K562 (cell line): ENCODE measurements around the gene ZNF296. TPM values are rescaled to one million over a fixed set of nuclear protein-coding genes. Genes with fewer than 3 reads are reported as not detected.

Experiments
- CREBBP ChIP-seq: IDR thresholded peaks from one replicate; pipeline ENCODE4 v1.6.1; 2012; ENCODE audit warnings: low read depth, mild to moderate bottlenecking, control low read depth, inconsistent platforms, low read length
- CXXC5 ChIP-seq: fragments of 250-450 bp; sonication (Bioruptor Pico); IDR thresholded peaks from 2 replicates; pipeline ENCODE4 v1.8.0; 2022; ENCODE audit warnings: inconsistent platforms, mild to moderate bottlenecking, moderate library complexity
- EGR1 ChIP-seq: fragments of 450-650 bp; conservative IDR thresholded peaks from 2 replicates; pipeline ENCODE4 v1.6.1; 2017; ENCODE audit warnings: mild to moderate bottlenecking
- EZH2 ChIP-seq: IDR thresholded peaks from 2 replicates; pipeline ENCODE4 v1.6.1; 2012; ENCODE audit warnings: low read depth, mild to moderate bottlenecking, inconsistent platforms, low read length, borderline replicate concordance
- FOXJ3 ChIP-seq: sonication (generic); formaldehyde crosslinking; IDR thresholded peaks from 2 replicates; pipeline ENCODE4 v1.4.0; 2020; ENCODE audit warnings: mild to moderate bottlenecking, missing genetic modification reagents
- FOXP1 ChIP-seq: sonication (generic); formaldehyde crosslinking; IDR thresholded peaks from 2 replicates; pipeline ENCODE4 v1.8.0; 2022; ENCODE audit warnings: mild to moderate bottlenecking, missing genetic modification reagents
- GATAD2B ChIP-seq: fragments of 450-650 bp; IDR thresholded peaks from 2 replicates; pipeline ENCODE4 v1.6.1; 2017; ENCODE audit warnings: mild to moderate bottlenecking, borderline replicate concordance
- HCFC1 ChIP-seq: IDR thresholded peaks from 2 replicates; pipeline ENCODE4 v1.6.1; 2012; ENCODE audit warnings: low read depth, low read length, improper control_type of control experiment
- L3MBTL2 ChIP-seq: fragments of 450-650 bp; IDR thresholded peaks from 2 replicates; pipeline ENCODE4 v1.6.1; 2016; ENCODE audit warnings: mild to moderate bottlenecking, moderate library complexity
- NFIC ChIP-seq: fragments of 450-650 bp; IDR thresholded peaks from 2 replicates; pipeline ENCODE4 v1.6.1; 2017; ENCODE audit warnings: mild to moderate bottlenecking, inconsistent platforms
- NUFIP1 ChIP-seq: fragments of 450-650 bp; IDR thresholded peaks from 2 replicates; pipeline ENCODE4 v1.6.1; 2018; ENCODE audit not compliant: partially characterized antibody
- OTX1 ChIP-seq: fragments of 450-650 bp; formaldehyde crosslinking; IDR thresholded peaks from 2 replicates; pipeline ENCODE4 v1.4.0; 2022; ENCODE audit warnings: mild to moderate bottlenecking
- PBX2 ChIP-seq, 2 experiments: IDR thresholded peaks in 1 of 2; conservative IDR thresholded peaks in 1 of 2; 2 replicates each; pipeline ENCODE4 v1.6.1; 2016; ENCODE audit warnings: low read depth in 2 of 2, mild to moderate bottlenecking in 1 of 2, missing compliant biosample characterization in 1 of 2, missing genetic modification characterization in 1 of 2, moderate library complexity in 1 of 2
- PHB ChIP-seq: fragments of 250-450 bp; sonication (Bioruptor Pico); IDR thresholded peaks from 2 replicates; pipeline ENCODE4 v1.5.0; 2021
- POLR2AphosphoS5 ChIP-seq: IDR thresholded peaks from 2 replicates; pipeline ENCODE4 v1.6.1; 2011; ENCODE audit warnings: mild to moderate bottlenecking, low read depth, low read length, moderate library complexity; ENCODE audit not compliant: control insufficient read depth, insufficient read depth
- RBM39 ChIP-seq: fragments of 200-400 bp; formaldehyde crosslinking; optimal IDR thresholded peaks from 2 replicates; pipeline ENCODE3; 2018; ENCODE audit warnings: low read depth, low read length
- SP1 ChIP-seq: sonication (generic); formaldehyde crosslinking; IDR thresholded peaks from 2 replicates; pipeline ENCODE4 v1.8.1; 2022; ENCODE audit warnings: mild to moderate bottlenecking, missing genetic modification reagents
- TFAP4 ChIP-seq: sonication (generic); formaldehyde crosslinking; IDR thresholded peaks from 2 replicates; pipeline ENCODE4 v1.8.0; 2022; ENCODE audit warnings: missing genetic modification reagents, mild to moderate bottlenecking, moderate library complexity, borderline replicate concordance
- ZNF143 ChIP-seq: sonication (generic); formaldehyde crosslinking; IDR thresholded peaks from 2 replicates; pipeline ENCODE4 v1.9.0; 2022; ENCODE audit warnings: mild to moderate bottlenecking, missing genetic modification reagents
- ZNF224 ChIP-seq: sonication (generic); formaldehyde crosslinking; IDR thresholded peaks from 2 replicates; pipeline ENCODE4 v1.8.0; 2022; ENCODE audit warnings: mild to moderate bottlenecking, missing genetic modification reagents
- ZZZ3 ChIP-seq: fragments of 450-650 bp; IDR thresholded peaks from 2 replicates; pipeline ENCODE4 v1.6.1; 2016; ENCODE audit warnings: antibody characterized with exemption, mild to moderate bottlenecking, moderate library complexity
- polyA plus RNA-seq, 8 experiments: library from polyadenylated mRNA; depleted of rRNA in 4 of 8; stranded (reverse) in 5 of 8; unstranded in 3 of 8; fragments of >200 nt; fragmentation: Nextera tagmentation in 2 of 8; fragmentation: Illumina TruSeq in 1 of 8; extraction: Ambion mirVana in 2 of 8; extraction: Trizol in 1 of 8; gene quantifications; 2 replicates each; pipeline versions ENCODE4 v1.2.1 to v1.2.3, GENCODE V29; 2011 to 2014; ENCODE audit warnings: inconsistent platforms in 1 of 8, missing spikeins in 1 of 8
- total RNA-seq, 7 experiments: library from RNA; depleted of rRNA in 6 of 7; stranded (reverse); fragments of >200 nt in 6 of 7; fragmentation: Illumina TruSeq in 2 of 7; extraction: Trizol in 2 of 7; gene quantifications; 2 replicates each; pipeline versions ENCODE4 v1.2.1 to v1.2.3, GENCODE V29; 2011 to 2021; ENCODE audit warnings: low replicate concordance in 1 of 7
- TF ChIP-seq, protein P1 (sequence below): IDR thresholded peaks from 3 replicates; pipeline ENCODE4 v1.6.1; 2011; ENCODE audit warnings: borderline replicate concordance, mild to moderate bottlenecking, moderate library complexity; ENCODE audit not compliant: insufficient read length; ENCODE audit errors: extremely low read depth

Gene ZNF296
- total and polyA plus RNA-seq, 9 of the 15 experiments (the other 6 are each of a cell fraction or from before 2014, with no cell fraction given) = 0.03 to 8.8 (median 0.47) TPM; not detected in 1

GRCh38 chr19:45038931-45039893, 37.1 kb downstream of the ZNF296 start, which contains the start of gene CLASRP (continued):
- TF ChIP-seq PBX2 (CRISPR knock-in tag; IDR thresholded peaks at IDR 0.05; ENCODE audit: low read depth) (0 out of 2 replicates have a peak, but pooled peaks have one; percentile 11), PBX2 (tag; conservative IDR thresholded peaks at IDR 0.05; ENCODE audit: low read depth) (no peak), NFIC (peak; percentile 55), NUFIP1 (peak; percentile 4), OTX1 (no peak), POLR2AphosphoS5 (peak; percentile 88), L3MBTL2 (peak; percentile 57; the same call in 1 of the 2 replicates), SP1 (CRISPR knock-in tag) (peak; percentile 67), HCFC1 (peak; percentile 69), PHB (CRISPR knock-in tag) (no peak), ZNF224 (CRISPR knock-in tag) (0 out of 2 replicates have a peak, but pooled peaks have one; percentile 17), ZNF143 (CRISPR knock-in tag) (no peak), FOXP1 (CRISPR knock-in tag) (peak; percentile 25; the same call in 1 of the 2 replicates), TFAP4 (peak; percentile 88), ZZZ3 (peak; percentile 71; the same call in 1 of the 2 replicates), FOXJ3 (CRISPR knock-in tag) (no peak), RBM39 (no peak), EZH2 (no peak), EGR1 (peak; percentile 31), CREBBP (no peak), CXXC5 (CRISPR knock-in tag) (peak; percentile 96), GATAD2B (no peak)
- TF ChIP-seq, protein P1, sequence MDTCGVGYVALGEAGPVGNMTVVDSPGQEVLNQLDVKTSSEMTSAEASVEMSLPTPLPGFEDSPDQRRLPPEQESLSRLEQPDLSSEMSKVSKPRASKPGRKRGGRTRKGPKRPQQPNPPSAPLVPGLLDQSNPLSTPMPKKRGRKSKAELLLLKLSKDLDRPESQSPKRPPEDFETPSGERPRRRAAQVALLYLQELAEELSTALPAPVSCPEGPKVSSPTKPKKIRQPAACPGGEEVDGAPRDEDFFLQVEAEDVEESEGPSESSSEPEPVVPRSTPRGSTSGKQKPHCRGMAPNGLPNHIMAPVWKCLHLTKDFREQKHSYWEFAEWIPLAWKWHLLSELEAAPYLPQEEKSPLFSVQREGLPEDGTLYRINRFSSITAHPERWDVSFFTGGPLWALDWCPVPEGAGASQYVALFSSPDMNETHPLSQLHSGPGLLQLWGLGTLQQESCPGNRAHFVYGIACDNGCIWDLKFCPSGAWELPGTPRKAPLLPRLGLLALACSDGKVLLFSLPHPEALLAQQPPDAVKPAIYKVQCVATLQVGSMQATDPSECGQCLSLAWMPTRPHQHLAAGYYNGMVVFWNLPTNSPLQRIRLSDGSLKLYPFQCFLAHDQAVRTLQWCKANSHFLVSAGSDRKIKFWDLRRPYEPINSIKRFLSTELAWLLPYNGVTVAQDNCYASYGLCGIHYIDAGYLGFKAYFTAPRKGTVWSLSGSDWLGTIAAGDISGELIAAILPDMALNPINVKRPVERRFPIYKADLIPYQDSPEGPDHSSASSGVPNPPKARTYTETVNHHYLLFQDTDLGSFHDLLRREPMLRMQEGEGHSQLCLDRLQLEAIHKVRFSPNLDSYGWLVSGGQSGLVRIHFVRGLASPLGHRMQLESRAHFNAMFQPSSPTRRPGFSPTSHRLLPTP = no peak
